GM10266 (cell line): Measurements from ENCODE around the gene TSGA10IP.
"Not testable (repeated sequence)": the region's sequence is repeated elsewhere in the genome, so short reads cannot be mapped to it uniquely, and the experiment has no call there.

Source experiments
- DNase-seq: peaks from one replicate; pipeline ENCODE4 v3.0.0; 2012; ENCODE audit errors: extremely low spot score
- CTCF ChIP-seq: IDR thresholded peaks from 2 replicates; pipeline ENCODE4 v1.5.1; 2012; ENCODE audit warnings: mild to moderate bottlenecking, low read depth; ENCODE audit not compliant: control insufficient read depth, insufficient read depth; ENCODE audit errors: missing control alignments

The TSGA10IP gene

DNA sequence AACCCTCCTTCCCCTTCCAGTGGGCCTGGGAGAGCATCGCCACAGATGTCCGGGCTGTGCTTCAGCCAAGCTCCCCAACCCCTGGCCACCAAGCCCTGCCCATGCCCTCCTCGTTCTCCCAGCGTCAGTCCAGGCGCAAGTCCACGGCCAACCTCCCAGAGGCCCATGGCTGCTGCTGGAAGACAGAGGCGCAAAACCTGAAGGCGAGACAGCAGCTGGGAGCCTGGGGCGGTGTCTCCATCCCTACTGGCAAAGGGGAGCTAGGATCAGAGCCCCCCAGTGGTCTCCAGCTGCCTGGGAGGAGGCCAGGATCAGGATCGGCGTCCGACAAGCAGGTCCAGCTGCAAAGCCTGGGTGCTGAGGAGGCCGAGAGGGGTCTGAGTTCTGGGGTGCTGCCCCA lies 1.9 kb downstream of the TSGA10IP start:
- no peak for TF ChIP-seq CTCF
- DNase-seq: no peak

GRCh38 chr11:65947603-65948125 lies 2.4 kb downstream of the TSGA10IP start:
- no peak for TF ChIP-seq CTCF
- DNase-seq: no peak

- not testable (repeated sequence) for DNase-seq
Observed at GRCh38 chr11:65950711-65951110, 5.4 kb downstream of the TSGA10IP start.

GRCh38 chr11:65951641-65952040 lies 6.4 kb downstream of the TSGA10IP start:
- DNase-seq: not testable (repeated sequence)

DNA sequence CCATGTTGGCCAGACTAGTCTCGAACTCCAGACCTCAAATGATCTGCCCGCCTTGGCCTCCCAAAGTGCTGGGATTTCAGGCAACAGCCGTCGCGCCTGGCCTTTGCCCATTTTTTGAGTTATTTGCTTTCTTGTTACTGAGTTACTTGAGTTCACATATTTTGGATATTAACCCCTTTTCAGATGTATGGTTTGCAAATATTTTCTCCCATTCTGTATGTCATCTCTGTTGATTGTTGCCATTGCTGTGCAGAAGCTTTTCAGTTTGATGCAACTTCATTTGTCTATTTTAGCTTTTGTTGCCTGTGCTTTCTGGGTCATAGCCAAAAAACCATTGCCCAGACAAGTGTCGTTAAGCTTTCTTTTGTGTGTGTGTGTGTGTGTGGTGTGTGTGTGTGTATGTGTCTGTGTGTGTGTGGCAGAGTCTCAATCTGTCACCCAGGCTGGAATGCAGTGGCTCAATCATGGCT lies 6.8 kb downstream of the TSGA10IP start:
- no peak for DNase-seq
- TF ChIP-seq CTCF: no peak

- no peak for DNase-seq
- no peak for TF ChIP-seq CTCF
Observed at GRCh38 chr11:65953471-65953870, 8.2 kb downstream of the TSGA10IP start.

DNA sequence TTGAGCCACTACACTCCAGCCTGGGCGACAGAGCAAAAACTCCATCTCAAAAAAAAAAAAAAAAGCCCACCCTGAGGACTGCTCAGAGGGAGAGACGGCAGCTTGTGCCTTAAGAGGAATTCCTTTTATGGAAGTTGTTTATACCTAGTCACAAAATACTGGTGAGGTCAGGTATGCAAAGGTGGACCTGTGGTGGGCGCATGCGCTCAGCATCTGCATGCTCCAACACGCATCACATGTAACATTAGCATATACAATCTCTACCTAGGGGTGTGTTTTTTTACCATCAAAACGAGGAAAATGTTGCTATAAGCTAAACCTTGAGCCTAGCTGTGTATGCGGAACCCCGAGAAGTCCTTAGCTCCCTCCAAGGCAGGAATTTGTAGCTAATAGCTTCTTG lies 9.5 kb downstream of the TSGA10IP start:
- no peak for DNase-seq
- no peak for TF ChIP-seq CTCF

DNA sequence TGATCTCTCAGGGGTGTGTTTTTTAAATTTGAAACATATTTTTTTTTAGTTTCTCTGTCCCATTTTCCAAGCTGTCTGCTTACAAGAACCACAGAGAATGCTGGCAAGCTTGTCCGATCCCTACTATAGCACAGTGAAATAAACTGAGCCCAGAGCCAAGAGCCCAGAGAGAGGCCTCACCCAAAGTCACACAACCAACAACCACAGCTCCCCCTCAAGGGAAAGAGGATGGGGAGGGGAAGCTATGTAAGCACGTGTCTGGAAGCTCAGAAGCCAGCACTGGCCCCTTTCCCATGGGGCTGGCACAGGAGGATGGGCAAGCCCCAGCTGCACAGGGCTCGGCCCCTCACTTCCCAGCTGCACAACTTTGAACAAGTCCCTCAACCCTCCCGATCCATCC lies 13.0 kb downstream of the TSGA10IP start:
- TF ChIP-seq CTCF: no peak
- DNase-seq: no peak
